Measurements from ENCODE around the gene DBP.

Gene DBP

DNA sequence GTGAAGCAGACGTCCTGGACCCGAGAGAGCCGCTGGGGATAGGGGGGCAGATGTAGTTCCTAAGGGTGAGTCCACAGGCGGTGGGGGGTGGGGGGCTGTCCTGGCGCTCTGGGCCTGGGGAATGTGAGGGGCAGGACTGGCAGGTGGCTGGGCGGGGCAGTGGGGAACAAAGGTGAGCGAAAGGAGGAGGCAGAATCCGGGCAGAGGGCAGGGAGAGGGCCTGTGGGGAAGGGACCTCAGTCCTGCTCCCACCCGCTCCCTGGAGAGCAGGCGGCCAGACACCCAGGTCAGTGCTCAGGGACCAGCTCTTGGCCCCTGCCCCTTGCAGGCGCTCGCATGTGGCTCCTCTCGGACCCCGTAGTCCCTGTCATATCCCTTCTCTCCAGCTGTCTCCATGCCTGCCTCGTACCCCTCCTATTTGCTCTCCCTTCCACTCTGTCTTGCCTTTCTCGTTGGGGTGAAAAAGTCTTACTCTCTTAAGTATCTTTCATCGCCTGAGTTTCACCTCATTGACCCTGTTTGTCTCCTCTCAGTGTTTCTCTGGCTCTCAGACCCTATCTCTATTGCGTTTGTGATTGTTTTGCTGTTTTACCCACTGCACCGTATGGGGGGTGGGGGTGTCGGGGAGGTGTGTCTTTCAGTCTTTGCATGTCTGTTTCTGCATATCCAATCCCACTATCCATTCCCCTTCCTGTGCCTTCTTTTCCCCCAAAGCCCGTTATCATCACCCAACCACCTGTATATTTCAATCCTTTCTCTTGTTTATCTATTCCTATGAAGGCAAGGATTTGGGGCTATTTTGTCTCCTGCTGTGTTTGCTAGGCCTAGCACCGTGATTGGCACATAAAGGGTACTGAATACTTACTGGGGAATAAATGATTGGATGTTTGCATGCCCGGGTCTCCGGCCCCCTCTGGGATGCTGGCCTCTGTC lies 12.1 kb downstream of the DBP start:
- H3K4me3 ChIP-seq (ENCODE audit: low read depth, low read length) = peak overlapping the region; percentile 60
- in situ Hi-C loops (cut with HindIII; ENCODE audit: low sequenced_read_pairs) = no loop called here
- no peak for DNase-seq (ENCODE audit: low read depth, low spot score)
- TF ChIP-seq, protein P1, sequence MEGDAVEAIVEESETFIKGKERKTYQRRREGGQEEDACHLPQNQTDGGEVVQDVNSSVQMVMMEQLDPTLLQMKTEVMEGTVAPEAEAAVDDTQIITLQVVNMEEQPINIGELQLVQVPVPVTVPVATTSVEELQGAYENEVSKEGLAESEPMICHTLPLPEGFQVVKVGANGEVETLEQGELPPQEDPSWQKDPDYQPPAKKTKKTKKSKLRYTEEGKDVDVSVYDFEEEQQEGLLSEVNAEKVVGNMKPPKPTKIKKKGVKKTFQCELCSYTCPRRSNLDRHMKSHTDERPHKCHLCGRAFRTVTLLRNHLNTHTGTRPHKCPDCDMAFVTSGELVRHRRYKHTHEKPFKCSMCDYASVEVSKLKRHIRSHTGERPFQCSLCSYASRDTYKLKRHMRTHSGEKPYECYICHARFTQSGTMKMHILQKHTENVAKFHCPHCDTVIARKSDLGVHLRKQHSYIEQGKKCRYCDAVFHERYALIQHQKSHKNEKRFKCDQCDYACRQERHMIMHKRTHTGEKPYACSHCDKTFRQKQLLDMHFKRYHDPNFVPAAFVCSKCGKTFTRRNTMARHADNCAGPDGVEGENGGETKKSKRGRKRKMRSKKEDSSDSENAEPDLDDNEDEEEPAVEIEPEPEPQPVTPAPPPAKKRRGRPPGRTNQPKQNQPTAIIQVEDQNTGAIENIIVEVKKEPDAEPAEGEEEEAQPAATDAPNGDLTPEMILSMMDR (IDR thresholded peaks at IDR 0.05; ENCODE audit: low read depth, low read length) = no peak

DNA sequence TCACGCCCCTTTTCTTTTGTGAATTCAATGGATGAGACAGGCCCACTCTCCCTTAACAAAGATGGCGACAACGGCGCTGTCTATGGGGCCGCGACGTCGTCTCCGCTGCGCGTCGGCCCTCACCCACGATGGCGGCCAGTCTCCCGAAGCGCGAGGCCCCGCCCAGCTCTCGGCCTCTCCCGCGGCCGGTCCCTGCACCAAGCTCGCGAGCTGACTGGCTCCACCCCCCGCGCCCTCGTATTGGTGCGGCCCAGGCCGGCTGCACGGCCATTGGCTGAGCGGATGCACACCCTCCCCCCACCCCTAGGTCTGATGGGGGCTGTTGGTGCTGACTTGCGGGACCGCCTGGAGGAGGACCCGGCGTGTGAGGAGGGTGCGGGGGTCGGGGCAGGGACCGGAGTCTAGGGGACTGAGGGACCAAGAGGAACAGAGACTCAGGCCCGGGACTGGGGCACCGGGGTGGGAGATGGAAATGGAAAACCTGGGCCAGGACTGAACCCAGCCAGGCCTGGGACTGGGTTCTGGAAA lies 13.0 kb downstream of the DBP start:
- TF ChIP-seq, protein P1 (IDR thresholded peaks at IDR 0.05; ENCODE audit: low read depth, low read length) = no peak
- peak; percentile 98 for DNase-seq (ENCODE audit: low read depth, low spot score)
- in situ Hi-C loops (cut with HindIII; ENCODE audit: low sequenced_read_pairs) = no loop called here
- H3K4me3 ChIP-seq (ENCODE audit: low read depth, low read length) = peak overlapping the region; percentile 60

- TF ChIP-seq, protein P1 (IDR thresholded peaks at IDR 0.05; ENCODE audit: low read depth, low read length) = no peak
- in situ Hi-C loops (cut with HindIII; ENCODE audit: low sequenced_read_pairs) = no loop called here
- H3K4me3 ChIP-seq (ENCODE audit: low read depth, low read length) = peak overlapping the region; percentile 44
- DNase-seq (ENCODE audit: low read depth, low spot score) = no peak
Observed at GRCh38 chr19:48623556-48624066, 13.6 kb downstream of the DBP start.

- in situ Hi-C loops (cut with HindIII; ENCODE audit: low sequenced_read_pairs) = no loop called here
- DNase-seq (ENCODE audit: low read depth, low spot score) = no peak
- TF ChIP-seq, protein P1 (IDR thresholded peaks at IDR 0.05; ENCODE audit: low read depth, low read length) = no peak
- peak overlapping the region; percentile 95 for H3K4me3 ChIP-seq (ENCODE audit: low read depth, low read length)
Observed at GRCh38 chr19:48619692-48620585, 17.2 kb downstream of the DBP start.

GRCh38 chr19:48618916-48619691 lies 18.1 kb downstream of the DBP start, which contains the start of the genes RPL18 and SPHK2:
Gene RPL18 (minus strand): TSS chr19:48619178. CDS start chr19:48619143, 35 bp downstream.
Gene SPHK2 (plus strand): TSS chr19:48619506. CDS start chr19:48620515, 1,009 bp downstream.
- DNase-seq (ENCODE audit: low read depth, low spot score) = peak; percentile 100
- H3K4me3 ChIP-seq (ENCODE audit: low read depth, low read length) = peak within 1 kb of the TSS; percentile 95
- in situ Hi-C loops (cut with HindIII; ENCODE audit: low sequenced_read_pairs) = no loop called here
- TF ChIP-seq, protein P1 (IDR thresholded peaks at IDR 0.05; ENCODE audit: low read depth, low read length) = no peak

Measured in astrocyte of the spinal cord (primary cell).